HUES64 (cell line): Measurements from ENCODE around the gene TOR1AIP1. TPM values are rescaled to one million over a fixed set of nuclear protein-coding genes. Genes with fewer than 3 reads are reported as not detected.
"Not testable (repeated sequence)": the region's sequence is repeated elsewhere in the genome, so short reads cannot be mapped to it uniquely, and the experiment has no call there.

Experiments
- H3K27ac ChIP-seq: 2 replicates; pipeline ENCODE4 v1.7.0; 2013; ENCODE audit warnings: low read depth, low read length, inconsistent platforms
- H3K27me3 ChIP-seq: 2 replicates; pipeline ENCODE4 v1.6.1; 2013; ENCODE audit warnings: mild to moderate bottlenecking, low read length; ENCODE audit not compliant: insufficient read depth
- H3K36me3 ChIP-seq: 2 replicates; pipeline ENCODE4 v1.6.1; 2013; ENCODE audit warnings: mild to moderate bottlenecking, low read length; ENCODE audit not compliant: insufficient read depth
- H3K4me1 ChIP-seq: 2 replicates; pipeline ENCODE4 v1.6.1; 2013; ENCODE audit warnings: mild to moderate bottlenecking, low read length, moderate library complexity; ENCODE audit not compliant: insufficient read depth
- H3K4me3 ChIP-seq: 2 replicates; pipeline ENCODE4 v1.5.1; 2013; ENCODE audit warnings: mild to moderate bottlenecking, low read length, moderate library complexity
- H3K9ac ChIP-seq: 2 replicates; pipeline ENCODE4 v1.6.1; 2013; ENCODE audit warnings: mild to moderate bottlenecking, low read depth, low read length
- H3K9me3 ChIP-seq: 2 replicates; pipeline ENCODE4 v1.6.1; 2013; ENCODE audit warnings: low read depth, low read length; ENCODE audit not compliant: insufficient read depth
- WGBS: fragments of 150-250, 120-280 bp; methylation state at CpG from one replicate; pipeline ENCODE4 v1.1.7; 2013; ENCODE audit warnings: missing lambda C conversion rate; 5-methylcytosine and 5-hydroxymethylcytosine counted together
- polyA plus RNA-seq, 2 experiments: library from polyadenylated mRNA; stranded (reverse); fragments of 50-300 nt; gene quantifications; one replicate each; pipeline ENCODE4 v1.2.3, GENCODE V29; 2013

Gene TOR1AIP1, protein sequence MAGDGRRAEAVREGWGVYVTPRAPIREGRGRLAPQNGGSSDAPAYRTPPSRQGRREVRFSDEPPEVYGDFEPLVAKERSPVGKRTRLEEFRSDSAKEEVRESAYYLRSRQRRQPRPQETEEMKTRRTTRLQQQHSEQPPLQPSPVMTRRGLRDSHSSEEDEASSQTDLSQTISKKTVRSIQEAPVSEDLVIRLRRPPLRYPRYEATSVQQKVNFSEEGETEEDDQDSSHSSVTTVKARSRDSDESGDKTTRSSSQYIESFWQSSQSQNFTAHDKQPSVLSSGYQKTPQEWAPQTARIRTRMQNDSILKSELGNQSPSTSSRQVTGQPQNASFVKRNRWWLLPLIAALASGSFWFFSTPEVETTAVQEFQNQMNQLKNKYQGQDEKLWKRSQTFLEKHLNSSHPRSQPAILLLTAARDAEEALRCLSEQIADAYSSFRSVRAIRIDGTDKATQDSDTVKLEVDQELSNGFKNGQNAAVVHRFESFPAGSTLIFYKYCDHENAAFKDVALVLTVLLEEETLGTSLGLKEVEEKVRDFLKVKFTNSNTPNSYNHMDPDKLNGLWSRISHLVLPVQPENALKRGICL
- polyA plus RNA-seq (2013, experiment 1 of 2) = 23.8 TPM
- polyA plus RNA-seq (2013, experiment 2 of 2) = 23.6 TPM

DNA sequence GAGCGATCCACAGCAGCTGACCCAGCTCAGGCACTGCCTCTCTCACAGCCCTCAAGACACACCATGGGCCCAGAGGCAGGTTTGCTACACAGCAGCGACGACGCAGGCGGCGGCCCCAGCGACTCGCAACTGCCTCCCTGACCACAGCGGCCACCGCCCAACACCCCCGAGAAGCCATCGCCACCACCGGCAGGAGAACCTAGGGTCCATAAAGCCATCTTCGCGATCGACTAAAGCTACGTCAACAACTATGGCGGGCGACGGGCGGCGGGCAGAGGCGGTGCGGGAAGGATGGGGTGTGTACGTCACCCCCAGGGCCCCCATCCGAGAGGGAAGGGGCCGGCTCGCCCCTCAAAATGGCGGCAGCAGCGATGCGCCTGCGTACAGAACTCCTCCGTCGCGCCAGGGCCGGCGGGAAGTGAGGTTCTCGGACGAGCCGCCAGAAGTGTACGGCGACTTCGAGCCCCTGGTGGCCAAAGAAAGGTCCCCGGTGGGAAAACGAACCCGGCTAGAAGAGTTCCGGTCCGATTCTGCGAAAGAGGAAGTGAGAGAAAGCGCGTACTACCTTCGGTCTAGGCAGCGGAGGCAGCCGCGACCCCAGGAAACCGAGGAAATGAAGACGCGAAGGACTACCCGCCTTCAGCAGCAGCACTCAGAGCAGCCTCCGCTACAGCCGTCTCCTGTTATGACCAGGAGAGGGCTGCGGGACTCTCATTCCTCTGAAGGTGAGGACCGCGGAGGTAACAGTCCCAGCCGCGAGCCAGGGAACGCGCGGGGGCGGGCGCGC, at the start of gene TOR1AIP1:
TOR1AIP1 (plus strand) TSS at position 33 of the 787 bp plus-strand sequence; CDS start at position 251, 218 bp downstream.
- peak within 1 kb of the TSS; percentile 99 for H3K27ac ChIP-seq
- H3K27me3 ChIP-seq = no peaks in the 10 kb centered on the region
- WGBS = under 1% methylated on average over 72 of the region's 72 CpGs
- peak within 1 kb of the TSS; percentile 95 for H3K9ac ChIP-seq
- peak within 1 kb of the TSS; percentile 86 for H3K4me3 ChIP-seq
- H3K9me3 ChIP-seq = no peaks in the 10 kb centered on the region
- peaks cover 13% of the 10 kb centered on the region for H3K4me1 ChIP-seq
- H3K36me3 ChIP-seq = peaks cover 20% of the 10 kb centered on the region

DNA sequence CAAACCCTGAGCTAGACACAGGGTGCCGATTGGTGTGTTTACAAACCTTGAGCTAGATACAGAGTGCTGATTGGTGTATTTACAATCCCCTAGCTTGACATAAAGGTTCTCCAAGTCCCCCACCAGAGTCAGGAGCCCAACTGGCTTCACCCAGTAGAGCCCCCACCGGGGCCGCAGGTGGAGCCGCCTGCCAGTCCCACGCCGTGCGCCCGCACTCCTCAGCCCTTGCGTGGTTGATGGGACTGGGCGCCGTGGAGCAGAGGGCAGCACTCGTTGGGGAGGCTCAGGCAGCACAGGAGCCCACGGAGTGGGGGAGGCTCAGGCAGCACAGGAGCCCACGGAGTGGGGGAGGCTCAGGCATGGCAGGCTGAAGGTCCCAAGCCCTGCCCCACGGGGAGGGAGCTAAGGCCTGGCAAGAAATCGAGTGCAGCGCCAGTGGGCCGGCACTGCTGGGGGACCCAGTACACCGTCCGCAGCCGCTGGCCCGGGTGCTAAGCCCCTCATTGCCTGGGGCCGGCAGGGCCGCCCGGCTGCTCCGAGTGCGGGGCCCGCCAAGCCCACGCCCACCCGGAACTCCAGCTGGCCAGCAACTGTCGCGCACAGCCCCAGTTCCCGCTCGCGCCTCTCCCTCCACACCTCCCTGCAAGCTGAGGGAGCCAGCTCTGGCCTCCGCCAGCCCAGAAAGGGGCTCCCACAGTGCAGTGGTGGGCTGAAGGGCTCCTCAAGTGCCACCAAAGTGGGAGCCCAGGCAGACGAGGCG, 45.2 kb upstream of the TOR1AIP1 start:
- not testable (repeated sequence) for H3K27me3 ChIP-seq, H3K4me3 ChIP-seq, H3K9ac ChIP-seq, H3K9me3 ChIP-seq, H3K27ac ChIP-seq, H3K4me1 ChIP-seq
- 96% methylated on average over 38 of the region's 38 CpGs for WGBS
- peaks cover 12% of the 10 kb centered on the region for H3K36me3 ChIP-seq

DNA sequence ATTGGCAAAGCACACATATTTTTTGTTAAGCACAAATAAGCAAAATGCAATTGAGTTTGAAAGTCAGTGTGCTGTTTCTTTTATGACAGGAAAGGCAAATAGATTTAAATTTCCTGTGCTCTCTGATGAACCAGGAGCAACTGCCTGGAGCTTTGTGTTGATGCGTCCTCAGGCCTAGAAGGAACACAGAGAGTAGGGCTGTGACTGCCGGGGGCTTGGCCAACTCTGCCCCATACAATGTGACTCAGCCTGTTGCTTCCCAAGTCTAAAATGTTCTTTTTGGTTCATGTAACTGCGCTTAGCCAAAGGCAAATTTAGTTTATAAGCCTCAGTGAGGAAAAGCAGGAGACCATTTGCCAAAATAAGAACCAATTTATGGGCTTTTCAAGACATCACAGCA, 42.0 kb upstream of the TOR1AIP1 start:
- no peak overlapping the region for H3K27ac ChIP-seq
- H3K27me3 ChIP-seq = no peaks in the 10 kb centered on the region
- no peak overlapping the region for H3K9ac ChIP-seq
- peaks cover 19% of the 10 kb centered on the region for H3K36me3 ChIP-seq
- no peaks in the 10 kb centered on the region for H3K9me3 ChIP-seq
- no peak overlapping the region for H3K4me3 ChIP-seq
- WGBS = over 99% methylated on average over 3 of the region's 3 CpGs
- no peaks in the 10 kb centered on the region for H3K4me1 ChIP-seq

DNA sequence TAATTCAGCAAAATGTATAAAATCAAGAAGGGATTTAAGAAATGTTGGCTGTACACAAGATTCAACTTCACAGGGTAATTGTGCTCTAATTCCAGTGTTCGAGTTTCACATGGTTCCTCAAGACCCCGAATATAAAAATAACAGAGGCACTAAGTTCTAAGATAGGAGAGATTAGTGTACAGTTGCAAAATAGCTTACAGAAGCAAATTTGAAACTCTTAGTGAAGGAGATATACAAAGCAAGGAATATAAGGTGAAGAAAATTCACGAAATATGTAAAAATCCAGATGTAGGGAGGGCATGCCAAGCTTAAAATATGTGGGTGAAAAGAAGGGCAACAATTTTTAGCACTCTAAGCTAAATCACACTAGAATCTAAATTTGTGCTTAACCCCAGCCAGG, 33.9 kb upstream of the TOR1AIP1 start:
- Histone ChIP-seq H3K27me3 (no peaks in the 10 kb centered on the region), H3K27ac (no peak overlapping the region), H3K9me3 (no peaks in the 10 kb centered on the region), H3K4me3 (no peak overlapping the region), H3K9ac (no peak overlapping the region), H3K36me3 (peaks cover 74% of the 10 kb centered on the region), H3K4me1 (no peaks in the 10 kb centered on the region)
- 96% methylated on average over 3 of the region's 3 CpGs for WGBS

DNA sequence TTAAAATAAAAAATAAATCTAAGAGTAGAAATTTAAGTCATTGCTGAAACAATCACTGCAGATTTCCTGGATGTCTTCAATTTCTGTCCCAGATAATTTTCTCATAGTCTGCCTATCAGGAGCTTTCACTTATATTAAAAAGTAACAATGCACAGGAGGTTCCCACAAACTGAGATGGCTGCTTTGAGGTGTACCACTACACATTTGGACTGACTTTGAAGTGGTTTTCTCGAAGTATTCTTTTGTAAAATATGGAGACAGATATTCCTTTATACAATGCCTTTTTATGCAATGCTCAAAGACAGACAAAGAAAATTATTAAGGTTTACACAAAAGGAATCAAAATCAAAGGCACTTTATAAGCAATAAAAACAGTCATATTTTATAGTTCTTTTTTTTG, 29.0 kb upstream of the TOR1AIP1 start:
- Histone ChIP-seq H3K9me3 (no peaks in the 10 kb centered on the region), H3K27ac (no peak overlapping the region), H3K27me3 (no peaks in the 10 kb centered on the region), H3K4me1 (no peaks in the 10 kb centered on the region), H3K36me3 (peaks cover 60% of the 10 kb centered on the region), H3K9ac (no peak overlapping the region), H3K4me3 (no peak overlapping the region)
- no CpG with 5 or more reads among the region's 1 CpG for WGBS

DNA sequence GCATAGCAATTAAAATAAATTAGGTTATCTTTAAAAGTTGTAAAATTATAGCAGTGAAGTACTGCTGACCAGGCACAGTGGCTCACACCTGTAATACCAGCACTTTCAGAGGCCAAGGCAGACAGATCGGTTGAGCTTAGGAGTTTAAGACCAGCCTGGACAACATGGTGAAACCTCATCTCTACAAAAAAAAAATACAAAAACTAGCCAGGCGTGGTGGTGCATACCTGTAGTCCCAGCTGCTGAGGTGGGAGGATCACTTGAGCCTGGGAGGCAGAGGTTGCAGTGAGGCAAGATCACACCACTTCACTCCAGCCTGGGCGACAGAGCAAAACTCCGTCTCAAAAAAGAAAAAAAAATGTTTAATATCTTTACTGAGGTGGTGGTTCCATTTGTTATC, 26.3 kb upstream of the TOR1AIP1 start:
- not testable (repeated sequence) for H3K27me3 ChIP-seq, H3K9ac ChIP-seq, H3K27ac ChIP-seq, H3K4me3 ChIP-seq, H3K4me1 ChIP-seq, H3K9me3 ChIP-seq
- WGBS = 100% methylated on average over 1 of the region's 4 CpGs
- peaks cover 38% of the 10 kb centered on the region for H3K36me3 ChIP-seq

DNA sequence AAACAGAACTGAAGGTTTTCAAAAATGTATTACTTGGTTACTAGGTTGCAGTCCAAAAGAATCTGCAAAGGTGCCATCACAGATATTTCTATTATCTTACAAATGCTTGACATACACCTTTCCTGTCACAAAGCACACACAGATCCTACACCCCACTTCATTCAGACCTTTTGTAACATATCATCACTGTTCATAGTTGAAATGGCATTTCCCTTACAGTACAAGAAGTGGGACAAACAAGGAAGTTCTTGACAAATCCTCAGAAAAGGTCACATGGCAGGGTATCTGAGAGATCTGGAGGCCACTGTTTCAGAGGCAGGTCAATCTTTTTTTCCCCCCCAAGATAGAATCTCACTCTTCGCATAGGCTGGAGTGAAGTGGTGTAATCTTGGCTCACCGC, 25.8 kb upstream of the TOR1AIP1 start:
- Histone ChIP-seq H3K9ac (no peak overlapping the region), H3K9me3 (no peaks in the 10 kb centered on the region), H3K27me3 (no peaks in the 10 kb centered on the region), H3K4me3 (no peak overlapping the region), H3K4me1 (no peaks in the 10 kb centered on the region), H3K27ac (no peak overlapping the region), H3K36me3 (peaks cover 33% of the 10 kb centered on the region)
- 96% methylated on average over 2 of the region's 2 CpGs for WGBS

DNA sequence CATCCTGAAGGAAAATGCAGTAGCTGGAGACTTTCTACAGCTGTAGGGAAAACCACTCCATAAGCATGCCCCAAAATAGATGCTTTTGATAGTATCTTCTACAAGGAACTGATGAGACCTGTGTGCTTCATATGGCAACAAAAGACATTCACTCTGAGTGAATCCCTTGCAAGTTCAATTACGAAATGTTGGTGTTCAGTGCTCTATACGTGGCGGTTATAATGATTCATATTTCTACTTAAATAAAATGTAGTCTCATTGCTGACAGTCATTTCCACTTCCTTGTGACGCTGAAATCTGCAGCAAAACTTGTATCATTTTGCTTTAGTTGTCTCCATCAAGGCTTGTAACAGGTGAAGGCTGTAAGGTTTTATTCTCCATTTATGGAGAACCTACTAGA, 25.1 kb upstream of the TOR1AIP1 start:
- H3K27ac ChIP-seq = no peak overlapping the region
- no peaks in the 10 kb centered on the region for H3K27me3 ChIP-seq
- peaks cover 36% of the 10 kb centered on the region for H3K36me3 ChIP-seq
- 96% methylated on average over 3 of the region's 4 CpGs for WGBS
- H3K4me1 ChIP-seq = no peaks in the 10 kb centered on the region
- H3K9ac ChIP-seq = no peak overlapping the region
- no peaks in the 10 kb centered on the region for H3K9me3 ChIP-seq
- no peak overlapping the region for H3K4me3 ChIP-seq

DNA sequence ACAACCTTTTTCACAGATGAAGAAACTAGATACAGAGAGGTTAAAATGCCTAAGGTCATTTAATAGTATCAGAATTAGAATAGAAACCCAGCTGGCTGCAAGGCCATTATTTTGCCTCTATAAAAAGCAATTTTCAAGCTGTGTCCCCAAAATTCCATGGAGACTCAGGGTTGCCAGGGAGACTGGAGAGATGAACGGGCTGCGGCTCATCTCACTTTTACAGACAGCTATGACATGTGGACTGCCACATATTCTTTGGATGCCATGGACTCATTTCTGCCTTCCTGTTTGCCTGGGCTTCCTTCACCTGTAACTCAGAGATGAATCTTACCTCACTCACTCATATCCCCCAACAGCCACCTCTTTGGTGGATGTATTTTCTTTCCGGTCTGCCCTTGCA, 21.4 kb upstream of the TOR1AIP1 start:
- Histone ChIP-seq H3K27ac (no peak overlapping the region), H3K36me3 (peaks cover 57% of the 10 kb centered on the region), H3K27me3 (no peaks in the 10 kb centered on the region), H3K9me3 (no peaks in the 10 kb centered on the region; the same call in 1 of the 2 replicates), H3K4me3 (no peak overlapping the region), H3K9ac (no peak overlapping the region), H3K4me1 (no peaks in the 10 kb centered on the region)
- WGBS = 96% methylated on average over 2 of the region's 3 CpGs

DNA sequence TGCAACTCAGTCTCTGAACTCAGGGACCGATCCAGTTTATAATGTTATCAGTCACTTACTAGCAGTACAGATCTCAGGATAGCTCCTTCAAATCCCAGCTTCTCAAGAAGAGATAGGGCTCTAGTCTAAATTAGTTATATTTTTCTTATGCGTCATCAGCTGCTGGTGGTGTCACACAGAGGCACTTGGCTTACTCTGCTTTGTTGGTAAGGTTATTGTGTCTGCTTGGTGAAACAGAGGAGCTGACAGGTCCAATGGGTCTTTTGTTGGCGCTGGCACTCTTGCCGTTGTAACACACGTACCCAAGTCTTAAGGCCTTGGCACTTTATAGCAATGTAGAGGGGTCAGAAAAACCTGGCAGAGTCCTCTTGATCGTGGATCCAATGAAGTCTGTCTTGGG, 16.7 kb upstream of the TOR1AIP1 start:
- H3K27ac ChIP-seq = no peak overlapping the region
- no peaks in the 10 kb centered on the region for H3K27me3 ChIP-seq
- no peaks in the 10 kb centered on the region; the same call in 1 of the 2 replicates for H3K9me3 ChIP-seq
- WGBS = 94% methylated on average over 6 of the region's 6 CpGs
- H3K9ac ChIP-seq = no peak overlapping the region
- peaks cover 77% of the 10 kb centered on the region for H3K36me3 ChIP-seq
- H3K4me3 ChIP-seq = no peak overlapping the region
- H3K4me1 ChIP-seq = peaks cover 4% of the 10 kb centered on the region; the same call in 1 of the 2 replicates
